Stomach (tissue), 9 donors: Measurements from ENCODE around the gene TSHZ2. TPM values are rescaled to one million over a fixed set of nuclear protein-coding genes. Genes with fewer than 3 reads are reported as not detected.
"Not testable (repeated sequence)": the region's sequence is repeated elsewhere in the genome, so short reads cannot be mapped to it uniquely, and the experiment has no call there.

Experiments used
- DNase-seq, 2 donors: peaks; one replicate each; pipeline versions ENCODE4 v3.0.0 to v3.0.0-alpha.2; 2013 to 2019
- H3K27ac ChIP-seq, 5 donors: fragments of 200-600 bp in 4 of 5; sonication (generic) in 4 of 5; one replicate each; pipeline ENCODE4 v1.5.1; 2013 to 2019; ENCODE audit warnings: mild to moderate bottlenecking in 1 of 5, moderate library complexity in 1 of 5
- H3K27me3 ChIP-seq, 3 donors: fragments of 200-600 bp; sonication (generic); one replicate each; pipeline ENCODE4 v1.5.1; 2017 to 2019; ENCODE audit warnings: mixed run types in 1 of 3
- H3K36me3 ChIP-seq, 4 donors: fragments of 200-600 bp; sonication (generic); 1 replicate in 3 of 4; 2 replicates in 1 of 4; pipeline ENCODE4 v1.5.1; 2016 to 2019
- H3K4me1 ChIP-seq, 4 donors: fragments of 200-600 bp; sonication (generic); one replicate each; pipeline ENCODE4 v1.5.1; 2016 to 2019
- H3K4me3 ChIP-seq, 4 donors: fragments of 200-600 bp; sonication (generic) in 3 of 4; one replicate each; pipeline ENCODE4 v1.5.1; 2016 to 2019; ENCODE audit warnings: mild to moderate bottlenecking in 1 of 4
- H3K9me3 ChIP-seq, 4 donors: fragments of 200-600 bp; sonication (generic); one replicate each; pipeline ENCODE4 v1.5.1; 2016 to 2019
- CTCF ChIP-seq, 7 experiments: fragments of 450-650 bp in 4 of 7; fragments of 200-600 bp in 3 of 7; sonication (generic) in 3 of 7; IDR thresholded peaks; one replicate each; pipeline ENCODE4 v1.5.1; 2016 to 2019; ENCODE audit warnings: antibody characterized with exemption in 7 of 7, control low read depth in 2 of 7, mild to moderate bottlenecking in 1 of 7
- EP300 ChIP-seq: sonication (generic); formaldehyde crosslinking; IDR thresholded peaks from one replicate; pipeline ENCODE4 v1.6.1; 2017; ENCODE audit warnings: antibody characterized with exemption
- POLR2A ChIP-seq, 4 donors: fragments of 450-650 bp; IDR thresholded peaks; one replicate each; pipeline ENCODE4 v1.6.1; 2016; ENCODE audit warnings: antibody characterized with exemption in 4 of 4, control low read depth in 2 of 4, mild to moderate bottlenecking in 1 of 4, moderate library complexity in 1 of 4
- POLR2AphosphoS5 ChIP-seq, 3 donors: sonication (generic); formaldehyde crosslinking; IDR thresholded peaks; one replicate each; pipeline ENCODE4 v1.6.1; 2016; ENCODE audit warnings: antibody characterized with exemption in 3 of 3
- WGBS, 5 donors: extraction: QIAGEN DNeasy Blood & Tissue Kit in 3 of 5; methylation state at CpG; one replicate each; pipeline versions ENCODE4 v1.1.5 to v1.1.7; 2013 to 2018; 5-methylcytosine and 5-hydroxymethylcytosine counted together
- intact Hi-C: fragments of 100-400 bp; cut with DNase I; formaldehyde crosslinking; loops from one replicate; pipeline ENCODE4 v1.15.1; 2023; ENCODE audit warnings: low total_unique reads
- polyA plus RNA-seq, 3 donors: library from polyadenylated mRNA; stranded (reverse); fragments of 200-250 nt; gene quantifications; one replicate each; pipeline ENCODE4 v1.2.3, GENCODE V29; 2013
- total RNA-seq, 5 donors: library from RNA; depleted of rRNA; stranded (reverse); fragments of >200 nt; gene quantifications; one replicate each; pipeline versions ENCODE4 v1.1.0 to v1.2.3, GENCODE V29; 2014 to 2016
- donor health status: healthy with polysubstance abuse.
- donor health status: Bipolar disorder and iron deficiency.
- donor health status: healthy.

TSHZ2 gene
- total and polyA plus RNA-seq, 8 donors = 2.9 to 20.5 (median 5.8) TPM

GRCh38 chr20:53021934-53022333, 49.8 kb downstream of the TSHZ2 start:
- intact Hi-C loops = no loop called here
- Histone ChIP-seq H3K9me3 (no peaks in the 10 kb centered on the region), H3K27me3 (no peaks in the 10 kb centered on the region), H3K27ac (no peak overlapping the region), H3K36me3 (no peaks in the 10 kb centered on the region), H3K4me3 (no peak overlapping the region), H3K4me1 (peaks cover 0 to 15% (median 3%) of the 10 kb centered on the region in 4 donors)
- no peak for TF ChIP-seq POLR2A (IDR thresholded peaks at IDR 0.05)
- no peak for TF ChIP-seq CTCF (IDR thresholded peaks at IDR 0.05)
- no peak for TF ChIP-seq EP300
- no peak for TF ChIP-seq POLR2AphosphoS5 (IDR thresholded peaks at IDR 0.05)
- DNase-seq = no peak
- 76 to 87% (median 83%) methylated on average over 3 of the region's 3 CpGs for WGBS, 5 donors

DNA sequence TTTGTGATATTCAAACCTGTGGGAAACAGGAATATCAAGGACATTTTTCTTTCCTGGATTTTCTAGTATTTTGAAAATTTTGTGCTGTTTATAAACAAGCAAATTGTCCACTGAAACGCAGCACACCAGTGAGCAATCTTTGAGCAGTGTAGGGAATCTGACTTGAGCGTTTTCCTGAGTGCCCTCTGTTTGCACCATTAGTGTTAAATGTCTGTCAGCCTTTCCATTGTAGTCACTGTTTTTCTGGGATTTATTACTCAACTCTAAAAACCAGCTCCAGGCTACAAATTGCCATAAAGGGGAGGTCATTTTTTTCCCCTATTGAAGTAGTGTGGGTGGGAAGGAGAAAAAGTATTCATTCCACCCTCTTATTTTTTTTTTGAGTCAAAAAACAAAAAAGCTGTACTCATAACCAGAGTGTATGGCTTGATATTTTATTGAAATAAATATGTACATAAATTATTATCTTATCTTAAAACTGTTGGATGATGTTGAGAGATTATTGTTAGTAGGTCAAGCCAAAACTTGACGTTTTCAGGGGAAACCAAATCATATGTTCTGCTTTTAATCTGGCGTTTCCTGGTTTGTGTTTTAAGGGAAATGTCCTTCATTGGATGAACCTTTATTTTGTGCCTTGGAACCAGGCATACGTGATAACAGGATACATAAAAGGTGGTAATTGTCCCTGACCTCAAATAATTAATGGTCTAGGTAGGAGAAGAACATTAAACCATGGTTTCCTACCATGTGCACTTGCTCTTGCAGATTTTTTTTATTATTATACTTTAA, 51.8 kb downstream of the TSHZ2 start:
- no peak for TF ChIP-seq CTCF (IDR thresholded peaks at IDR 0.05)
- TF ChIP-seq POLR2AphosphoS5 (IDR thresholded peaks at IDR 0.05) = no peak
- TF ChIP-seq EP300 = no peak
- no peak for TF ChIP-seq POLR2A (IDR thresholded peaks at IDR 0.05)
- 37 to 47% (median 42%) methylated on average over 5 of the region's 5 CpGs for WGBS, 5 donors
- H3K27ac ChIP-seq = no peak overlapping the region
- no peak for DNase-seq
- H3K4me3 ChIP-seq = no peak overlapping the region
- H3K27me3 ChIP-seq = no peaks in the 10 kb centered on the region
- H3K9me3 ChIP-seq = no peaks in the 10 kb centered on the region
- no peaks in the 10 kb centered on the region for H3K36me3 ChIP-seq
- peaks cover 0 to 6% (median 0%) of the 10 kb centered on the region in 4 donors for H3K4me1 ChIP-seq
- intact Hi-C loops = no loop called here

DNA sequence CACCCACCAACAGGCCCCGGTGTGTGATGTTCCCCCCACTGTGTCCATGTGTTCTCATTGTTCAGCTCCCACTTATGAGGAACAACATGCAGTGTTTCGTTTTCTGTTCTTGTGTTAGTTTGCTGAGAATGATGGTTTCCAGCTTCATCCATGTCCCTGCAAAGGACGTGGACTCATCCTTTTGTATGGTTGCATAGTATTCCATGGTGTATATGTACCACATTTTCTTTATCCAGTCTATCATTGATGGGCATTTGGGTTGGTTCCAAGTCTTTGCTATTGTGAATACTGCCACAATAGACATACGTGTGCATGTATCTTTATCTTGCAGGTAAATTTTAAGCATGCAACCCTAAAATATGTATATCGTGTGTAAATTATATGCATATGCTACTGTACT, 52.5 kb downstream of the TSHZ2 start:
- H3K27me3 ChIP-seq, H3K9me3 ChIP-seq, H3K27ac ChIP-seq, H3K4me3 ChIP-seq, intact Hi-C loops, H3K36me3 ChIP-seq, DNase-seq, H3K4me1 ChIP-seq: not testable (repeated sequence)
- 90 to 95% (median 94%) methylated on average over 5 of the region's 5 CpGs for WGBS, 5 donors

DNA sequence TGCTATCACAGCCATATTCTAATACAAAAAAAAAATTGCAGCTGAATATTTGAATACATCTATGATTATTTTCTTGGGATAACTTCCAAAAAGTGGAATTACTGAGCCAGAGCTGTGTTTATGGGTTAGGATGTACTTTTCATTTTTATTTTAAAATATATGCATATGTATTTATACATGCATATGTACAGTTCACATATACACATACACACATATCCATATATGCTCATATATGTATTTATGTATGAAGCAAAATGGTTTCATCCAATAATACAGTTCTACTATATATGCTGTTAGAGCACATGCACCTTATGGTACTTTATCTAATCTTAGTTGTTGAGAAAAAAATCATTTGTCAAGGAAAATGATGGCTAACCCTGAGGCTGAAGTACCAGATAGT, 54.9 kb downstream of the TSHZ2 start:
- no peaks in the 10 kb centered on the region for H3K9me3 ChIP-seq
- TF ChIP-seq EP300 = no peak
- TF ChIP-seq CTCF (IDR thresholded peaks at IDR 0.05) = no peak
- no peaks in the 10 kb centered on the region for H3K4me1 ChIP-seq
- no peak overlapping the region for H3K27ac ChIP-seq
- intact Hi-C loops = no loop called here
- H3K27me3 ChIP-seq = no peaks in the 10 kb centered on the region
- no peak overlapping the region for H3K4me3 ChIP-seq
- H3K36me3 ChIP-seq = no peaks in the 10 kb centered on the region
- no peak for DNase-seq

DNA sequence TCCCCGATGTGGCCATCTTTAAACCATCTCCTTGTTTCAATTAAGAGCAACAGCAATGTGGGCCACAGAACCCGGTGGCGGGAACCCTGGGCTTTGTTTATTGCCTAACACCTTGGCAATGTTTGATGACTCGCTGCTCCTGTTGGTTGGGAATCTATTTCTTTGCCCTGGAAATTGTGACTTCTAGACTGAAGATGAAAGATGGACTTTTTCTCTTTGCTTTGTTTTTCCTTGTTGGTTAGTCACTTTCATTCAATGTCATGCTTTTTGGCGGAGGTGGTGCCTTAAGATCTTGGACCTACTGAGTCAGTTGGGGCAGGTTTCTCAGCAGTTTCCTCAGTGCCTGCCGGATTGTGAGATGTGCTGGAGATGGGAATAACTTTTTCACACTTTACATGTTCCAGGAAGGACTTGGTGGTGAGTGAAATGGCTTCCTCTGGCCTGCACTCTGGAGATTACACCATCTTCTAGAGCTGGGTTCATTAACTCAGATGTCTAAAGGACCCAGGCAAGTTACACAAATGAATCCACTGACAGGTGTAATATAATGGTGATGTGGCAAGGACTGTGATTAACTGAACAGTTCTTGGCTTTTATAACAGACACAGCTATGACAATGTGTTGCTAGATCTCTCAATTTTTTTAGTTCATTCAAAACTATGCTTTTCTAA, 56.3 kb downstream of the TSHZ2 start:
- no peak overlapping the region for H3K27ac ChIP-seq
- TF ChIP-seq EP300 (no peak), CTCF (IDR thresholded peaks at IDR 0.05) (no peak)
- intact Hi-C loops = no loop called here
- 85 to 96% (median 95%) methylated on average over 6 of the region's 6 CpGs for WGBS, 5 donors
- no peaks in the 10 kb centered on the region for H3K36me3 ChIP-seq
- no peaks in the 10 kb centered on the region for H3K4me1 ChIP-seq
- H3K4me3 ChIP-seq = no peak overlapping the region
- no peak for DNase-seq
- H3K9me3 ChIP-seq = no peaks in the 10 kb centered on the region
- no peaks in the 10 kb centered on the region for H3K27me3 ChIP-seq
